ENCODE data around the gene EXOC6. TPM values are rescaled to one million over a fixed set of nuclear protein-coding genes. Genes with fewer than 3 reads are reported as not detected.

The EXOC6 gene
- total and polyA plus RNA-seq, 10 of the 15 experiments (the other 5 are each of a cell fraction or from before 2014, with no cell fraction given) = 7.6 to 53.8 (median 13.3) TPM

- TF ChIP-seq KAT2A (conservative IDR thresholded peaks at IDR 0.05; ENCODE audit: control insufficient read depth, low read depth, low read length) = no peak
- TF ChIP-seq, protein P1, sequence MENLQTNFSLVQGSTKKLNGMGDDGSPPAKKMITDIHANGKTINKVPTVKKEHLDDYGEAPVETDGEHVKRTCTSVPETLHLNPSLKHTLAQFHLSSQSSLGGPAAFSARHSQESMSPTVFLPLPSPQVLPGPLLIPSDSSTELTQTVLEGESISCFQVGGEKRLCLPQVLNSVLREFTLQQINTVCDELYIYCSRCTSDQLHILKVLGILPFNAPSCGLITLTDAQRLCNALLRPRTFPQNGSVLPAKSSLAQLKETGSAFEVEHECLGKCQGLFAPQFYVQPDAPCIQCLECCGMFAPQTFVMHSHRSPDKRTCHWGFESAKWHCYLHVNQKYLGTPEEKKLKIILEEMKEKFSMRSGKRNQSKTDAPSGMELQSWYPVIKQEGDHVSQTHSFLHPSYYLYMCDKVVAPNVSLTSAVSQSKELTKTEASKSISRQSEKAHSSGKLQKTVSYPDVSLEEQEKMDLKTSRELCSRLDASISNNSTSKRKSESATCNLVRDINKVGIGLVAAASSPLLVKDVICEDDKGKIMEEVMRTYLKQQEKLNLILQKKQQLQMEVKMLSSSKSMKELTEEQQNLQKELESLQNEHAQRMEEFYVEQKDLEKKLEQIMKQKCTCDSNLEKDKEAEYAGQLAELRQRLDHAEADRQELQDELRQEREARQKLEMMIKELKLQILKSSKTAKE (IDR thresholded peaks at IDR 0.05; ENCODE audit: low read depth, poor library complexity, severe bottlenecking) = no peak
- 0 out of 2 replicates have a peak, but pooled peaks have one; percentile 24 for TF ChIP-seq CBFB (IDR thresholded peaks at IDR 0.05; ENCODE audit: low read depth)
- no peak for TF ChIP-seq FOXK2 (IDR thresholded peaks at IDR 0.05)
- TF ChIP-seq PAX5 (IDR thresholded peaks at IDR 0.05; ENCODE audit: borderline replicate concordance, low read depth, low read length) = peak; percentile 37; the same call in 1 of the 2 replicates
- TF ChIP-seq, protein P2, sequence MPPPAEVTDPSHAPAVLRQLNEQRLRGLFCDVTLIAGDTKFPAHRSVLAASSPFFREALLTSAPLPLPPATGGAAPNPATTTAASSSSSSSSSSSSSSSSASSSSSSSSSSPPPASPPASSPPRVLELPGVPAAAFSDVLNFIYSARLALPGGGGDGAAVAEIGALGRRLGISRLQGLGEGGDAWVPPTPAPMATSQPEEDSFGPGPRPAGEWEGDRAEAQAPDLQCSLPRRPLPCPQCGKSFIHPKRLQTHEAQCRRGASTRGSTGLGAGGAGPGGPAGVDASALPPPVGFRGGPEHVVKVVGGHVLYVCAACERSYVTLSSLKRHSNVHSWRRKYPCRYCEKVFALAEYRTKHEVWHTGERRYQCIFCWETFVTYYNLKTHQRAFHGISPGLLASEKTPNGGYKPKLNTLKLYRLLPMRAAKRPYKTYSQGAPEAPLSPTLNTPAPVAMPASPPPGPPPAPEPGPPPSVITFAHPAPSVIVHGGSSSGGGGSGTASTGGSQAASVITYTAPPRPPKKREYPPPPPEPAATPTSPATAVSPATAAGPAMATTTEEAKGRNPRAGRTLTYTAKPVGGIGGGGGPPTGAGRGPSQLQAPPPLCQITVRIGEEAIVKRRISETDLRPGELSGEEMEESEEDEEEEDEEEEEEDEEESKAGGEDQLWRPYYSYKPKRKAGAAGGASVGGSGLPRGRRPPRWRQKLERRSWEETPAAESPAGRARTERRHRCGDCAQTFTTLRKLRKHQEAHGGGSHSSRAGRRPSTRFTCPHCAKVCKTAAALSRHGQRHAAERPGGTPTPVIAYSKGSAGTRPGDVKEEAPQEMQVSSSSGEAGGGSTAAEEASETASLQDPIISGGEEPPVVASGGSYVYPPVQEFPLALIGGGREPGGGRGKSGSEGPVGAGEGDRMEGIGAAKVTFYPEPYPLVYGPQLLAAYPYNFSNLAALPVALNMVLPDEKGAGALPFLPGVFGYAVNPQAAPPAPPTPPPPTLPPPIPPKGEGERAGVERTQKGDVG (CRISPR knock-in tag; IDR thresholded peaks at IDR 0.05) = no peak
- TF ChIP-seq POU2F2 (IDR thresholded peaks at IDR 0.05; ENCODE audit: borderline replicate concordance, low read depth, low read length) = no peak
- TF ChIP-seq IRF3 (IDR thresholded peaks at IDR 0.05) = no peak
- no peak for TF ChIP-seq E4F1 (IDR thresholded peaks at IDR 0.05; ENCODE audit: borderline replicate concordance, partially characterized antibody)
- TF ChIP-seq DPF2 (IDR thresholded peaks at IDR 0.05) = 0 out of 2 replicates have a peak, but pooled peaks have one; percentile 20
- TF ChIP-seq MEF2B (IDR thresholded peaks at IDR 0.05; ENCODE audit: partially characterized antibody, poor library complexity, severe bottlenecking) = peak; percentile 14
- TF ChIP-seq MEF2A (IDR thresholded peaks at IDR 0.05; ENCODE audit: insufficient read depth, low read depth, low read length) = peak; percentile 47; the same call in 1 of the 2 replicates
- TF ChIP-seq, protein P3, sequence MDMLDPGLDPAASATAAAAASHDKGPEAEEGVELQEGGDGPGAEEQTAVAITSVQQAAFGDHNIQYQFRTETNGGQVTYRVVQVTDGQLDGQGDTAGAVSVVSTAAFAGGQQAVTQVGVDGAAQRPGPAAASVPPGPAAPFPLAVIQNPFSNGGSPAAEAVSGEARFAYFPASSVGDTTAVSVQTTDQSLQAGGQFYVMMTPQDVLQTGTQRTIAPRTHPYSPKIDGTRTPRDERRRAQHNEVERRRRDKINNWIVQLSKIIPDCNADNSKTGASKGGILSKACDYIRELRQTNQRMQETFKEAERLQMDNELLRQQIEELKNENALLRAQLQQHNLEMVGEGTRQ (IDR thresholded peaks at IDR 0.05; ENCODE audit: borderline replicate concordance, low read depth, low read length) = no peak
- TF ChIP-seq TBL1XR1 (IDR thresholded peaks at IDR 0.05; ENCODE audit: low read depth, low read length) = no peak
- no peak for TF ChIP-seq TCF7 (IDR thresholded peaks at IDR 0.05; ENCODE audit: borderline replicate concordance)
- TF ChIP-seq, protein P4, sequence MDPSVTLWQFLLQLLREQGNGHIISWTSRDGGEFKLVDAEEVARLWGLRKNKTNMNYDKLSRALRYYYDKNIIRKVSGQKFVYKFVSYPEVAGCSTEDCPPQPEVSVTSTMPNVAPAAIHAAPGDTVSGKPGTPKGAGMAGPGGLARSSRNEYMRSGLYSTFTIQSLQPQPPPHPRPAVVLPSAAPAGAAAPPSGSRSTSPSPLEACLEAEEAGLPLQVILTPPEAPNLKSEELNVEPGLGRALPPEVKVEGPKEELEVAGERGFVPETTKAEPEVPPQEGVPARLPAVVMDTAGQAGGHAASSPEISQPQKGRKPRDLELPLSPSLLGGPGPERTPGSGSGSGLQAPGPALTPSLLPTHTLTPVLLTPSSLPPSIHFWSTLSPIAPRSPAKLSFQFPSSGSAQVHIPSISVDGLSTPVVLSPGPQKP (IDR thresholded peaks at IDR 0.05; ENCODE audit: low read depth, low read length) = no peak
- TF ChIP-seq JUNB (IDR thresholded peaks at IDR 0.05) = peak; percentile 63
- peak; percentile 69; the same call in 1 of the 2 replicates for TF ChIP-seq IRF4 (IDR thresholded peaks at IDR 0.05; ENCODE audit: low read depth, low read length)
Observed at GRCh38 chr10:93075369-93076221, 227.3 kb downstream of the EXOC6 start (continued).
